OCI-LY7 (cell line): Measurements from ENCODE around the gene DCTN1.
"Not testable (repeated sequence)": the region's sequence is repeated elsewhere in the genome, so short reads cannot be mapped to it uniquely, and the experiment has no call there.

Experiments
- EZH2phosphoT487 ChIP-seq: fragments of 200-600 bp; sonication (generic); IDR thresholded peaks from 2 replicates; pipeline ENCODE4 v1.6.1; 2018; ENCODE audit warnings: low read depth, borderline replicate concordance, mild to moderate bottlenecking, mixed run types, antibody characterized with exemption, low read length, moderate library complexity, mixed read lengths
- TF ChIP-seq, protein P1 (sequence below): fragments of 200-600 bp; sonication (generic); conservative IDR thresholded peaks from 2 replicates; pipeline ENCODE4 v1.5.1; 2014; ENCODE audit warnings: mild to moderate bottlenecking, antibody characterized with exemption, low read length, moderate library complexity, mixed read lengths

DNA sequence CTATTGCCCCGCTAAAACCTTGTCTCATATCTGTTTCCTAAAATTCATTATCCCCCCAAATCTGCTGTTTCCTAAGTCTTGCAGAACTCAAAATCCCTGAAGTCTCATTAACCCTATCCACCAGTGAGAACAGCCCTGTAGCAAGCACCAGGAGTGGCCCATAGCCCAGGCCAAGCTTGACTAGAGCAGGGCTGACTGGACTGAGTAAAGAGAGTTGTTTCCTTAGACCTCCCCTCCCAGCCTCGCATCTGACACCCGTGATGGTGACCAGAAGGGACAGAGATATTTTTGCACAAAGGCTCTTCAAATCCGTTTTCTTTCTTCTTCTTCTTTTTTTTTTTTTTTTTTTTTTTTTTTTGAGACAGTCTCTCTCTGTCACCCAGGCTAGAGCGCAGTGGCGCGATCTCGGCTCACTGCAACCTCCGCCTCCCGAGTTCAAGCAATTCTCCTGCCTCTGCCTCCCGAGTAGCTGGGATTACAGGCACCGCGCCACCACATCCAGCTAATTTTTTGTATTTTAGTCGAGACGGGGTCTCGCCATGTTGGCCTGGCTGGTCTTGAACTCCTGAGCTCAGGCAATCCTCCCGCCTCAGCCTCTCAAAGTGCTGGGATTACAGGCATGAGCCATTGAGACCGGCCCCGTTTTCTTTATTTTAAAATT lies 40.5 kb upstream of the DCTN1 start:
- TF ChIP-seq EZH2phosphoT487 = not testable (repeated sequence)
- TF ChIP-seq, protein P1, sequence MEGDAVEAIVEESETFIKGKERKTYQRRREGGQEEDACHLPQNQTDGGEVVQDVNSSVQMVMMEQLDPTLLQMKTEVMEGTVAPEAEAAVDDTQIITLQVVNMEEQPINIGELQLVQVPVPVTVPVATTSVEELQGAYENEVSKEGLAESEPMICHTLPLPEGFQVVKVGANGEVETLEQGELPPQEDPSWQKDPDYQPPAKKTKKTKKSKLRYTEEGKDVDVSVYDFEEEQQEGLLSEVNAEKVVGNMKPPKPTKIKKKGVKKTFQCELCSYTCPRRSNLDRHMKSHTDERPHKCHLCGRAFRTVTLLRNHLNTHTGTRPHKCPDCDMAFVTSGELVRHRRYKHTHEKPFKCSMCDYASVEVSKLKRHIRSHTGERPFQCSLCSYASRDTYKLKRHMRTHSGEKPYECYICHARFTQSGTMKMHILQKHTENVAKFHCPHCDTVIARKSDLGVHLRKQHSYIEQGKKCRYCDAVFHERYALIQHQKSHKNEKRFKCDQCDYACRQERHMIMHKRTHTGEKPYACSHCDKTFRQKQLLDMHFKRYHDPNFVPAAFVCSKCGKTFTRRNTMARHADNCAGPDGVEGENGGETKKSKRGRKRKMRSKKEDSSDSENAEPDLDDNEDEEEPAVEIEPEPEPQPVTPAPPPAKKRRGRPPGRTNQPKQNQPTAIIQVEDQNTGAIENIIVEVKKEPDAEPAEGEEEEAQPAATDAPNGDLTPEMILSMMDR = not testable (repeated sequence)
